HepG2 (cell line): Measurements from ENCODE around the gene YY1. TPM values are rescaled to one million over a fixed set of nuclear protein-coding genes. Genes with fewer than 3 reads are reported as not detected.

Experiments
- ARID3A ChIP-seq: IDR thresholded peaks from 2 replicates; pipeline ENCODE4 v1.6.1; 2012; ENCODE audit warnings: low read depth, low read length, improper control_type of control experiment
- ARID5B ChIP-seq: IDR thresholded peaks from 2 replicates; pipeline ENCODE4 v1.4.0; 2020; ENCODE audit warnings: mild to moderate bottlenecking, missing genetic modification reagents
- CC2D1A ChIP-seq: sonication (generic); formaldehyde crosslinking; IDR thresholded peaks from 2 replicates; pipeline ENCODE4 v1.8.1; 2023; ENCODE audit warnings: mild to moderate bottlenecking, missing genetic modification reagents
- FOXA1 ChIP-seq, 2 experiments: fragments of 450-650 bp in 1 of 2; sonication (generic) in 1 of 2; formaldehyde crosslinking in 1 of 2; IDR thresholded peaks; 2 replicates each; pipeline versions ENCODE4 v1.4.0 to v1.6.1; 2016 to 2020; ENCODE audit warnings: missing genetic modification reagents in 1 of 2
- FOXA3 ChIP-seq: IDR thresholded peaks from 2 replicates; pipeline ENCODE4 v1.6.1; 2016; ENCODE audit warnings: missing genetic modification reagents, missing compliant biosample characterization
- FOXJ3 ChIP-seq: sonication (generic); formaldehyde crosslinking; IDR thresholded peaks from 2 replicates; pipeline ENCODE4 v1.4.0; 2020; ENCODE audit warnings: missing genetic modification reagents, mild to moderate bottlenecking, borderline replicate concordance
- FOXO1 ChIP-seq: sonication (generic); formaldehyde crosslinking; IDR thresholded peaks from 2 replicates; pipeline ENCODE4 v1.4.0; 2020; ENCODE audit warnings: missing genetic modification reagents
- FOXP1 ChIP-seq, 2 experiments: fragments of 450-650 bp in 1 of 2; IDR thresholded peaks; 2 replicates each; pipeline ENCODE4 v1.6.1; 2017 to 2018; ENCODE audit warnings: antibody characterized with exemption in 1 of 2
- GABPB1 ChIP-seq: IDR thresholded peaks from 2 replicates; pipeline ENCODE4 v1.6.1; 2016; ENCODE audit warnings: mild to moderate bottlenecking, missing genetic modification reagents, moderate library complexity, missing compliant biosample characterization
- GFI1 ChIP-seq: sonication (generic); formaldehyde crosslinking; IDR thresholded peaks from 2 replicates; pipeline ENCODE4 v1.5.0; 2020; ENCODE audit warnings: missing genetic modification reagents, mild to moderate bottlenecking, borderline replicate concordance
- HNF4A ChIP-seq: sonication (generic); formaldehyde crosslinking; IDR thresholded peaks from 2 replicates; pipeline ENCODE4 v1.4.0; 2020; ENCODE audit warnings: missing genetic modification reagents
- RAD21 ChIP-seq: fragments of 450-650 bp; formaldehyde crosslinking; IDR thresholded peaks from 2 replicates; pipeline ENCODE4 v1.5.0; 2020; ENCODE audit warnings: mild to moderate bottlenecking
- SOX13 ChIP-seq, 3 experiments: fragments of 450-650 bp in 1 of 3; sonication (generic) in 1 of 3; formaldehyde crosslinking in 1 of 3; IDR thresholded peaks in 2 of 3; conservative IDR thresholded peaks in 1 of 3; 2 replicates each; pipeline versions ENCODE4 v1.5.0 to v1.6.1; 2016 to 2020; ENCODE audit warnings: antibody characterized with exemption in 1 of 3, mild to moderate bottlenecking in 1 of 3, missing compliant biosample characterization in 1 of 3, missing genetic modification reagents in 1 of 3, moderate library complexity in 1 of 3
- SOX5 ChIP-seq: IDR thresholded peaks from 2 replicates; pipeline ENCODE4 v1.6.1; 2016; ENCODE audit warnings: borderline replicate concordance
- STAG1 ChIP-seq: sonication (generic); formaldehyde crosslinking; IDR thresholded peaks from 2 replicates; pipeline ENCODE4 v1.4.0; 2020; ENCODE audit warnings: missing genetic modification reagents
- ZNF276 ChIP-seq: sonication (generic); formaldehyde crosslinking; IDR thresholded peaks from 2 replicates; pipeline ENCODE4 v1.4.0; 2020; ENCODE audit warnings: mild to moderate bottlenecking, low read depth, missing genetic modification reagents
- ZNF362 ChIP-seq: sonication (generic); formaldehyde crosslinking; IDR thresholded peaks from 2 replicates; pipeline ENCODE4 v1.4.0; 2020; ENCODE audit warnings: missing genetic modification reagents, mild to moderate bottlenecking, borderline replicate concordance
- ZNF431 ChIP-seq: sonication (generic); formaldehyde crosslinking; IDR thresholded peaks from 2 replicates; pipeline ENCODE4 v1.9.0; 2022; ENCODE audit warnings: missing genetic modification reagents, low read depth, mild to moderate bottlenecking, borderline replicate concordance
- ZNF780A ChIP-seq: sonication (generic); formaldehyde crosslinking; IDR thresholded peaks from 2 replicates; pipeline ENCODE4 v1.8.0; 2022; ENCODE audit warnings: mild to moderate bottlenecking, missing genetic modification reagents, moderate library complexity
- polyA plus RNA-seq, 8 experiments: library from polyadenylated mRNA; depleted of rRNA in 3 of 8; stranded (reverse) in 7 of 8; unstranded in 1 of 8; fragments of >200 nt; fragmentation: Illumina TruSeq in 4 of 8; extraction: Trizol in 4 of 8; gene quantifications; 2 replicates each; pipeline versions ENCODE4 v1.2.1 to v1.2.3, GENCODE V29; 2011 to 2016; ENCODE audit warnings: low read depth in 4 of 8, missing spikeins in 1 of 8, mixed read lengths in 1 of 8; ENCODE audit not compliant: insufficient read depth in 1 of 8
- total RNA-seq, 5 experiments: library from RNA; depleted of rRNA; stranded (reverse); fragments of >200 nt; fragmentation: Illumina TruSeq; extraction: Trizol; gene quantifications; 2 replicates each; pipeline ENCODE4 v1.2.3, GENCODE V29; 2016; ENCODE audit warnings: low read depth in 1 of 5

YY1 gene
- total and polyA plus RNA-seq, 2 of the 13 experiments (the other 11 are each of a cell fraction or from before 2014, with no cell fraction given), result 29.4 to 68.1 TPM

GRCh38 chr14:100271247-100271939 is 32.4 kb downstream of the YY1 start (continued):
- TF ChIP-seq ZNF780A (CRISPR knock-in tag), result no peak
- TF ChIP-seq CC2D1A (CRISPR knock-in tag), result no peak
- TF ChIP-seq ZNF362 (CRISPR knock-in tag), result peak; percentile 87; the same call in 1 of the 2 replicates
- peak; percentile 17; the same call in 1 of the 2 replicates for TF ChIP-seq SOX5 (CRISPR knock-in tag)
- TF ChIP-seq GABPB1 (CRISPR knock-in tag), result no peak
- peak; percentile 34; the same call in 1 of the 2 replicates for TF ChIP-seq FOXJ3
- peak; percentile 74 for TF ChIP-seq HNF4A (CRISPR knock-in tag)
- TF ChIP-seq FOXA1 (IDR thresholded peaks at IDR 0.05), result no peak
- peak; percentile 37; the same call in 1 of the 2 replicates for TF ChIP-seq FOXA1 (CRISPR knock-in tag; IDR thresholded peaks at IDR 0.05)
- TF ChIP-seq STAG1, result peak; percentile 53
- no peak for TF ChIP-seq SOX13 (IDR thresholded peaks at IDR 0.05)
- 0 out of 4 replicates have a peak, but pooled peaks of 1 of the 2 experiments have one; percentile 21 for TF ChIP-seq SOX13 (CRISPR knock-in tag; conservative IDR thresholded peaks at IDR 0.05 in 1 of 2, IDR thresholded peaks at IDR 0.05 in 1 of 2)
- TF ChIP-seq FOXP1 (IDR thresholded peaks at IDR 0.05), result no peak
- peak; percentile 65; the same call in 1 of the 2 replicates for TF ChIP-seq FOXP1 (CRISPR knock-in tag; IDR thresholded peaks at IDR 0.05)
- TF ChIP-seq RAD21 (CRISPR knock-in tag), result peak; percentile 48; the same call in 1 of the 2 replicates
- TF ChIP-seq FOXA3, result peak; percentile 69
- no peak for TF ChIP-seq ZNF276 (CRISPR knock-in tag)
- TF ChIP-seq ARID5B (CRISPR knock-in tag), result peak; percentile 35; the same call in 1 of the 2 replicates
- TF ChIP-seq FOXO1 (CRISPR knock-in tag), result 0 out of 2 replicates have a peak, but pooled peaks have one; percentile 12
- TF ChIP-seq ZNF431 (CRISPR knock-in tag), result no peak
- peak; percentile 74 for TF ChIP-seq ARID3A
- TF ChIP-seq GFI1 (CRISPR knock-in tag), result 0 out of 2 replicates have a peak, but pooled peaks have one; percentile 59
- TF ChIP-seq, all 625 proteins: peak for 18
